Islet precursor cell (in vitro differentiated cells): Measurements from ENCODE around the gene LEPROT.
"Not testable (repeated sequence)": the region's sequence is repeated elsewhere in the genome, so short reads cannot be mapped to it uniquely, and the experiment has no call there.

ENCODE experiments used
- DNase-seq: peaks from one replicate; pipeline ENCODE4 v3.0.0-alpha.2; 2018

Gene LEPROT

DNA sequence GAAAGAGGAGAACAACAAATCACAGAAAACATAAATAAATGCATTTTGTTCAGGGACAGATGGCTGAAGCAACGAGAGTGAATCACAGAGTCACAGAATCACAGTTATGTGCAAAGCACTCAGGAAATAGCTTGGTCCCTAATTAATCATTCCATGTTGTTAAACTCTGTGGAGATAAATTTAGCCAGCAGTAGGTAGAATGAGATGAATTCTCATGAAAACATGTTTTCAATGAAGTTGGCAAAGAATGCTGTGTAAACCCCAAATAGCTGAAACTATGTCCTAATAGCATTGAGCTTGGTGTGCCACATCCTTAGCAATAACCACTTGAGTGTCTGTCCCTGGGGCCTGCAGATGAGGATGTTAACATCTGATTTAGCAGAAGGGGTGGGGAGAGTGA lies 20.4 kb downstream of the LEPROT start:
- DNase-seq = no peak

DNA sequence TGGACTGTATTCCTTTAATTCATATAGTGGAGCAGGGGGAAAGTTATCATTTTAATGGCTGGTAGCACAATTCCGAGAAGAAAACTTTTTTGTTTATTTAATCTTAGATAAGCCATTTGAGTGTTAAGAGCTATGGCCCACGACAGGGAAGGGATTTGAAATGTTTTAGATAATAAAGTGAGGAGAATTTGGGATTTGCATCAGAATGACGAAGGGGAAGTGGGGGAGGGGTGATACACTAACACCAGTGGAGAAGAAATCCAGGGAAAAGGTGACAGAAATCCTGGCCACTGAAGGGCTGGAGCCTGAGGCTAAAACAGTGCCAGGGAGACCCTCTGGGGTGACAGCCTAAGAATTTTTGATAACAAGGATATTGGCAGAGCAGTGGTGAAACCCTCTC lies 21.0 kb downstream of the LEPROT start:
- DNase-seq = no peak

GRCh38 chr1:65442442-65442841 lies 22.0 kb downstream of the LEPROT start:
- DNase-seq = no peak

DNA sequence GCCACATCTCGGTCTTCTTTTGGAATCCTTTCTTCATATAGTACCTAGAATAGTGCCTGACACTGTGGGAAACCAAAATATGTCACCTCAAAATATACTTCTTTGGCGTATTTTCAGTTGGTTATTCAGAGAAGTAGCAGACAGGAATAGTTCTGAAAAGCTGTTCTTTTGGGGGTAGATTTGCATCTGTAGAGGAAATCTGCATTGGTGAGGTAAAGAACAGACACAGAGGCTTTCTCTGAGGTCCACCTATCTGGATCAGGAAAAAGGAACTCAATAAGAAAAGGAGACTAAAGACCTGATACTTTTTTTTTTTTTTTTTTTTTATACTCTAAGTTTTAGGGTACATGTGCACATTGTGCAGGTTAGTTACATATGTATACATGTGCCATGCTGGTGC lies 23.2 kb downstream of the LEPROT start:
- DNase-seq = no peak

DNA sequence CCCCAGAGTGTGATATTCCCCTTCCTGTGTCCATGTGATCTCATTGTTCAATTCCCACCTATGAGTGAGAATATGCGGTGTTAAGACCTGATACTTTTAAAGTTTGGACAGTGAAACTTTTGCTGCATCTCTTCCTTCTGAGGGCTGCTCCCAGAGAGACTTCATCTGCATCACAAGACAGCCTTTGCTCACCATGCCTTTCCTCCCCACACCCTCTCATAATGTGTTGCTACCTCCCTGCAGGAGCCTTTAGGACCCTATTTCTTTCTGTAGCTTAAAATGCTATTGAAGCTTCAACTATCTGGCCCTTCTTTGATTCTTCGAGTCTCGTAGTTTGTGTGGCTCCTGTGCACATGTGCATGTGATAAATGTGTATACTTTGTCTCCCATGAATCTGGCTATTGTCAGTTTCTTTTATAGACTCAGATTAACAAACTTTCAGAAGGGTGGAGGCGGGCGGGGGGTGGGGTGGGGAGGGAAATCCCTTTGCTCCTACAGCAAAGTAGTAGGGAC lies 23.7 kb downstream of the LEPROT start:
- no peak for DNase-seq

DNA sequence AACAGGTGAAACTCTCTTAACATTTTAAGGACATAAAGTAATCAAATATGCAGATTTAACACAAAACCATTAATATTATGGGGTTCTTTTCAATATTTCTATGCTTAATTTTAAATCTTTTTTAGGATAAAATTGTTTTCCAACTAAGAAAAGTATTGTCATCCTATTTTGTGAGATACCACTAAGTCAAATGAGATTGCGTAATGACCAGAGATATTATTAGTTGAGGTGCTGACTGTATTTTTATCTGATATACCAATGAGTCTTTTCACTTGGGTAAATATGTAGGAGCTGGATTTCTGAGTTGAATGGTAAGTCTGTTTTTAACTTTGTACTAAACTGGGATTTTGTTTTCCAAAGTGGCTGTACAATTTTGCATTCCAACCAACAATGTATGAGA lies 25.4 kb downstream of the LEPROT start:
- no peak for DNase-seq

- no peak for DNase-seq
Measured at GRCh38 chr1:65449214-65449823, 28.9 kb downstream of the LEPROT start.

DNA sequence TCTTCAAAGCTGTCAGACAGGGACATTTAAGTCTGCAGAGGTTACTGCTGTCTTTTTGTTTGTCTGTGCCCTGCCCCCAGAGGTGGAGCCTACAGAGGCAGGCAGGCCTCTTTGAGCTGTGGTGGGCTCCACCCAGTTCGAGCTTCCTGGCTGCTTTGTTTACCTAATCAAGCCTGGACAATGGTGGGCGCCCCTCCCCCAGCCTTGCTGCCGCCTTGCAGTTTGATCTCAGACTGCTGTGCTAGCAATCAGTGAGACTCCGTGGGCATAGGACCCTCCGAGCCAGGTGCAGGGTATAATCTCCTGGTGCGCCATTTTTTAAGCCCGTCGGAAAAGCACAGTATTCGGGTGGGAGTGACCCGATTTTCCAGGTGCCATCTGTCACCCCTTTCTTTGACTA lies 35.2 kb downstream of the LEPROT start:
- DNase-seq = not testable (repeated sequence)

GRCh38 chr1:65456481-65456880 lies 36.0 kb downstream of the LEPROT start:
- no peak for DNase-seq

- no peak for DNase-seq
Measured at GRCh38 chr1:65457868-65458267, 37.4 kb downstream of the LEPROT start.

- no peak for DNase-seq
Measured at GRCh38 chr1:65458730-65459396, 38.4 kb downstream of the LEPROT start.

DNA sequence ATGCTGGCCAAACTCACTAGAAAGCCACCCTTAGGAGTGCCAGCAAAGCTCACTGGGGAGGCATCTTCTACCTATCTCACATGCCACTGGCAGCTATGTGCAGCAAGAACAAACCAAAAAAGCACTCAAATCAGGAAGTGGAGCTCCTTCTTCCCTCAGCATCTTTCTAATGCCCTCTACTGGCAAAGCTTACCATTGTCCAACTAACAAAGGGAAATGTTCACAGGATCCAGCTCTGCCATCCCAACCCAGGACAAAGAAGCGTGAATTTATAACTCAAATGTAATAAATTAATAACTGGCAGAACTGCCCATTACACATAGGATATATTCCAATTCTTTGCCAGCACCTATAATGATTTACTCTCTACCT lies 38.9 kb downstream of the LEPROT start:
- peak; percentile 52 for DNase-seq

DNA sequence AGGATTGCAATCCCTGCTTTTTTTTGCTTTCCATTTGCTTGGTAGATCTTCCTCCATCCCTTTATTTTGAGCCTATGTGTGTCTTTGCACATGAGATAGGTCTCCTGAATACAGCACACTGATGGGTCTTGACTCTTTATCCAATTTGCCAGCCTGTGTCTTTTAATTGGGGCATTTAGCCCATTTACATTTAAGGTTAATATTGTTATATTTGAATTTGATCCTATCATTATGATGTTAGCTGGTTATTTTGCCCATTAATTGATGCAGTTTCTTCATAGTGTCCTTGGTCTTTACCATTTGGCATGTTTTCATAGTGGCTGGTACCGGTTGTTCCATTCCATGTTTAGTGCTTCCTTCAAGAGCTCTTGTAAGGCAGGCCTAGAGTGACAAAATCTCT lies 45.4 kb downstream of the LEPROT start:
- DNase-seq = not testable (repeated sequence)

DNA sequence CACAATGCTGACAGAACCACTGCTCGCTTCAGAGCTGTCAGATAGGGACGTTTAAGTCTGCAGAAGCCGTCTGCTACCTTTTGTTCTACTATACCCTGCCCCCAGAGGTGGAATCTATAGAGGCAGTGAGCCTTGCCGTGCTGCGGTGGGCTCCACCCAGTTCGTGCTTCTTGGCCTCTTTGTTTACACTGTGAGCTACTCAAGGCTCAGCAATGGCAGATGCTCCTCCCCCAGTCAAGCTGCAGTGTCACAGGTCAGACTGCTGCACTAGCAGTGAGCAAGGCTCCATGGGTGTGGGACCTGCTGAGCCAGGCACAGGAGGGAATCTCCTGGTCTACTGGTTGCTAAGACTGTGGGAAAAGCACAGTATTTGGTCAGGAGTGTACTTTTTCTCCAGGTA lies 47.1 kb downstream of the LEPROT start:
- peak; percentile 92 for DNase-seq

DNA sequence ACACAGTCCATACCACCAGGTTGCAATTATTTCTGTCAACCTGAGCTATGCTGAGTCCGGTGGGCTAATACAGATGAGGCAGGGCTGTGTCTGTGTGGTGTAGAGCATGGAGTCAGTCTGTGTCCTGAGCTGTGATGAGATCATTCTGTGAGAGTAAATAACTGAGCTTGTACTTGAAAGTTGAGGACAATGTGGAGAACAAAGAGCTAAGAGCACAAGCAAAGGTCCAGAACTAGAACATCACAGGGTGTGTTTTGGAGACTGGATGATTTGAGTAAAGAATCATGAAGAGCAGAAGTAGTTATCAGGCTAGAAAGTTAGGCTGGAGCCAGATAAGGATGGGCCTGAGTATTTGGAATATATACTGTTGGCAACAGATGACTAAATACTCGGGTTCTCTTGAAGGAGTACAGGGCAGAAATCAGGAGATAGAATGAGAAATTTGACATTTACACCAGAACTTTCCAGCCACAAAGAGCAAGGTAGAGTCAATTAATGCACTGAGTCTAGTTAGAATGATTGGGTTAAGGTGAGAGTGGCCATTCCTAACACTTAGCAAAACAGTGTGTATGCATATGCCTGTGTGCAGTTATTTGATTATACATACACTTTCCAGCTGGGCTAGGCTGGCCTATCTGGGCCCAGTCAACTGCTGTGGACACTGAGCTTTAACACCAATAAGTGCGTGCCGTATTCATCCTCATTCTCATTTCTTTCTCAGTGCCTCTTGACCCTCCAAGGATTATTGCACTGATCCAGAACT lies 48.8 kb downstream of the LEPROT start:
- no peak for DNase-seq

GRCh38 chr1:65469889-65470340 lies 49.4 kb downstream of the LEPROT start:
- DNase-seq = no peak

DNA sequence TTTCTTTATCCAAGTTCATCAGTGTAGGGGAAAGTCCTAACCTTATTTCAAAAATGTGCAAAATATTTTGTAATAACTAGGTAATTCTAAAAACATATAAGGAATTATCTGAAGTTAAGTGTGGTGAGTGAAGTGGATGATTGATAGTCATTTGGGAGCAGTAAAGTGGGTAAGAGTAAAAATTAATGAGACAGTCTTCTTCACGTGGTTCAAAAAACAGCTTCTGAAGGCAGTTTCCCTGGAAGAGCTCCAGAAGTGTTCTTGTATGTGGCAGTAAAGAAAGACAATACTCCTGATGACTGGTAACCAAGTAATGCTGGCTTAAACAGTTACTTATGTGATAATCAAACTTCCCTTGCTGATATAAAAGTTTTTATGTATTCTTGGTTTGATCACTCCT lies 50.3 kb downstream of the LEPROT start:
- no peak for DNase-seq

DNA sequence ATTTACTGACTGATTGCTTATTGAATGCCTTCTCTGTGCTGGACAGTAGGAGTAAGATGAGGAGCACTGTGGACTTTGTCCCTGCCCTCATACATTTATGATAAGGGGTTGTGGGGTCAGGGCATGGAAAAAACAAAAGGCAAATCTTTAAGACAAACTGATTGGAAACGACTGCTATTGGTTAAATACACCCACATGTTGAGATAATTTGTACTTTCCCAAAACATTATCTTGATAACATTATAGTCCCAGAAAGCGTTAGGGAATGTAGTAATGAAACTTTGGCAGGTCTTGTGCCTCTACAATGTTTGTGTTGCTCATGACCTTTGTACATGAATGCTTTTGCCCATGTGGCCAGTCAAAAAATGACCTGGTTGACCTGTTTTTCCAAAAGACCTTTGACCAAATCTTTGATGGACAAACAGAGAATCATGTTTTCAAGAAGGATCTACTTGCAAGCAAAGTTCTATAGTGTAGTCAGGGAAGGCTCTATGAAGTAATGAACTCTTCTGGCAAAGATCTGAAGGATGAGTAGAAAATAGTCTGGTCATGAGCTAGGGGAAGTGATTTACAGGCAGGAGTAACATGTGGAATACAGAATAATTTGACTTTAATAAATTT lies 50.9 kb downstream of the LEPROT start:
- no peak for DNase-seq

- no peak for DNase-seq
Measured at GRCh38 chr1:65471861-65472332, 51.4 kb downstream of the LEPROT start.

GRCh38 chr1:65476327-65476726 lies 55.9 kb downstream of the LEPROT start:
- DNase-seq = no peak

- DNase-seq = no peak
Measured at GRCh38 chr1:65477414-65478378, 57.2 kb downstream of the LEPROT start.

- no peak for DNase-seq
Measured at GRCh38 chr1:65478379-65479026, 58.0 kb downstream of the LEPROT start.
